Ureter (tissue), 1 donor: ENCODE data around the gene PITX2. TPM values are rescaled to one million over a fixed set of nuclear protein-coding genes. Genes with fewer than 3 reads are reported as not detected.

Source experiments
- DNase-seq: peaks from one replicate; pipeline ENCODE4 v3.0.0-alpha.2; 2020; ENCODE audit warnings: low spot score
- total RNA-seq: library from RNA; stranded (reverse); gene quantifications from one replicate; pipeline ENCODE4 v1.2.4, GENCODE V29; 2023
- donor health status: DM: yes; HTN: yes; CAD: no.

Gene PITX2
- total RNA-seq, 1 donor from 2014 or later, result not detected

DNA sequence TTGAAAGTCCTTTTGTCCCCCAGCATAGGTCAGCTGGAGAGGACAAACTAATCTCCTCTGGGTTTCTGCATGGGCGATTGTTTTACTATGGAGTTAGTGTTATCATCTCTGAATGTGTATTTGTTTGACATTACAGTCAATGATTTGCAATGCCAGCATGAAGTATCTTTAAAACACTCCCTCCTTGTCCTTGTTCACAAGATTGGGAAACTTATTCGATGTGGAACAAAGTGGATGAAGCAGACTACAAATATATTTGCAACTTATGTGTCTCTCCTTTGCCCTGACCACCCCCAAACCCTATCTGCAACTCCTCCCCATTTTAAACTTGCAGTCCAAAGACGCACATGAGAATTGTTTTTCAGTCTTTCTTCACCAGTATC lies 1.5 kb upstream of the PITX2 start:
- DNase-seq, result no peak

DNA sequence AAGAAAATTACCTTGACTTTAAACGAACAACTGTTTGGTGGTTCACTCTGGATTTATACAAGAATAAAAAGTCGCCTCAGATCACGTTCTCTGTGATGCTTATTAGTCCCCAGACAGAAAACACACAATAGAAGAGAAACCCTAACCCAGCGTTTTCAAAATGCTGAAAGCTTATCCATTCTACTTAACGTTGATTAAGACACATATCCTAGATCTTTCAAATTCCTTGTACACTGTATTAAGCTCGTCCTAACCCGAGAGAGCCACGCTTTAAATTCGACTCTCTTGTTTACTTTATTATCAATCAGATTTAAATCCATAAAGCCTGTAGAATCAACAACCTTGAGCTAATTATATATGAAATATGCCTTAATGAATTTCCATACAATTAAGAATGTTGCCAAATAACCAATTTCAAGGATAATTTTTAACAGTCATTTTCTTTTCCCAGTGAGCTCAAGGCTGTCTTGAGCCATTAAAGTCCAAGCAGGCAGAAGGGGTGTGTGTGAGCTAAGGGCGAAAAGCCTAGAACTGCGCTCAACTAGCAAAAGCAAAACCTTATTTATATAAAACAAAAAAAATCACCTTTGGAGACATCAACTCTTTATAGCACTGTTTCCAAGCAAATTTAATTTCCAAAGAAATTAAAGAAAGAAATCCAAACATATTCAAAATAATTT lies 981 bp upstream of the PITX2 start:
- no peak for DNase-seq

DNA sequence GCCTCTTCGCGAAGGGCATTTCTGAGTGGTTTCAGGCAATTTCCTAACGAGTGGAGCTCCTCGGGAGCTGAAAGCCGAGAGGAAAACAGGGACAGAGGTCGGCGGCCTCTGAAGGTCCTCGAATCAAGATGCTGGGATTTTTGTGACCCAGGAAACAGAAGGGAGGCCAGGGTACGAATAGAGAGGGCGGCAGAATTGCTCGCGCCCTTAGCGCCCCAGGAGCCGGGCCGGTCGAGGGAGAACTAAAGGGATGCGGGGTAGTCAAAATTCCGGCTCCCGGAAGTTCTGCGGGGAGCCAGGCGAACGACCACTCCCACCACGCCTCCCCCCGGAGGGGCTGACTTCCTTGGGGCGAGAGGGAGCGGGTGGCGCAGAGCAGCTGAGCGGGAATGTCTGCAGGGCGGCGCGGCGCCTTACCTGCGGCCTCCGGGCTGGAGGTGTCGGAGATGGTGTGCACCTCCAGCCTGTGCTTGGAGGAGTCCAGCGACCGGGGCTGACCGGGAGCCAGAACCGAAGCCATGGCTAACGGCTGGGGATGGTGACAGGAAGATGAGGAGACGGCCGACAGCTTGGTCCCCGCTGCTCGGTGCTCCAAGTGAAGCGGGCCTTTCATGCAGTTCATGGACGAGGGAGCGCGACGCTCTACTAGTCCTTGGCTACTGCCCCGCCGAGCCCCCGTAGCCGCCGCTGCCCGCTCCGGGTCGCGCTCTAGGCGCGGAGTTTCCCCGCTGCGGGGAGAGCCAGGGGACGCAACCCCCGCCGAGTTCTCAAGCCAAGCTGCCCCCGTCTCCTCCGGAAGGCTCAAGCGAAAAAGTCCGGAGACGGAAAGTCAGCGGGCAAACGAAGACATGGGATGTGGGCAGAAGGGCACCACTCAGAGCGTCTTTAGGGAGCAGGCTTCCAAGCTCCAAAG lies 782 bp downstream of the PITX2 start:
- DNase-seq, result no peak

DNA sequence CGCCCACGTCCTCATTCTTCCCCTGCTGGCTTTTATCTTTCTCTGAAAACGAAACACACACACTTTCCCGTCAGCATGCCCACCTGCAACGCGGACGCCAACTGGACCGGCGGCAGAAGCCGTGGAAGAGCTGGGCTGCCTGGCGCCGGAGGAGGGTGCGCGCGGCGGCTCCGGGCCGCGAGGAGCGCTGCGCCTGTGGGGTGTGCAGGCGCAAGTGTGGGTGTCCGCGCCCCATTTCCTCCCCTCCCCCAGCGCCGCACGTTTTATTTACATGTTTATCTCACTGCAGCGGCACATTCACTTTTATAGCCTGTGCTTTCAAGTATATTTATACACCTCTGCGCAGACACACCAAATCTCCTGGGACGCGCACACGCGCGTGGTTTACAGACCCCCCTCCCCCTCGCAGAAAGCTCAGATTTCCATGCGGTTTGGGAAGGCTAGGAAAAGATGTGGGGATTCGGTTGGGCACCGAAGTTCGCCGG lies 1.5 kb downstream of the PITX2 start:
- DNase-seq, result no peak

DNA sequence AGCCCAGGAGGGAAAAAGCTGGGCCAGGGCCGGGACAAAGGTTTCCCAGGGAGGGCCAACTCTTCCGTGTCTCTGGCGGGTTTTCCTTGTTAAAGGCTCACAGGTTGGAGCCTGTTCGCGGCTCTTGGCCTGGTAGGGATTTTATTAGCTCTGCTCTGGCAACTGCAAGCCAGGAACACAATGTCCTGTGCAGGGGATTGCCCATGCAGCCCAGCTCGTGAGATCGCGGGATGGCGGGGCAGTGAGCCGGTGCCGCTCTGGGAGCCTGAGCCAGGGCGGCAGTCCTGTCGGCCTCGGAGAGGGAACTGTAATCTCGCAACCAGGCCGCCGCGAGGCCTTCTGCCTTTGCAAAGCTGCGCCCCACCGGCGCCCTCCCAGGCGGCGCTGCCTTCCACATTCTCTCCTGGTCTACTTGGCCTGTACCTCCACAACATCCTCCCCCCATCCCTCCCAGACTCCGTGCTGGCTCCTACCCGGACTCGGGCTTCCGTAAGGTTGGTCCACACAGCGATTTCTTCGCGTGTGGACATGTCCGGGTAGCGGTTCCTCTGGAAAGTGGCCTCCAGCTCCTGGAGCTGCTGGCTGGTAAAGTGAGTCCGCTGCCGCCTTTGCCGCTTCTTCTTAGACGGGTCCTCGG lies 2.1 kb downstream of the PITX2 start:
- no peak for DNase-seq

DNA sequence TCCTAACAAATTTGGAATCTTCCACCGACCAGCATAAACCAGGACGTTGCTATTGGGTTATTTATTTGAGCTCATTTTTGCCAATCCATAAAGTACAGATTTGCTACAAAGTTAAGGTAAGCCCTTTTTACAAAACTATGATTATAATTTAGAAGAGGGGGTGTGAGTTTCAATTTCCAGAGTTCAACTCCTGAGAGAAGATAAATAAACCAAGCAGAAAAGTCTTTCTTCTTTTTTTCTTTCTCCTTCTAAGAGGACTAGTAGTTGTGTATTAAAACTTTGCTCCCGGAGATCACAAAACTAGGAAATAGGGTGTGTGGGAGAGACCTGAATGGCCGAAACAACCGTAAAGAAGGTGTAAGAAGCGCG lies 2.6 kb downstream of the PITX2 start:
- DNase-seq, result no peak

DNA sequence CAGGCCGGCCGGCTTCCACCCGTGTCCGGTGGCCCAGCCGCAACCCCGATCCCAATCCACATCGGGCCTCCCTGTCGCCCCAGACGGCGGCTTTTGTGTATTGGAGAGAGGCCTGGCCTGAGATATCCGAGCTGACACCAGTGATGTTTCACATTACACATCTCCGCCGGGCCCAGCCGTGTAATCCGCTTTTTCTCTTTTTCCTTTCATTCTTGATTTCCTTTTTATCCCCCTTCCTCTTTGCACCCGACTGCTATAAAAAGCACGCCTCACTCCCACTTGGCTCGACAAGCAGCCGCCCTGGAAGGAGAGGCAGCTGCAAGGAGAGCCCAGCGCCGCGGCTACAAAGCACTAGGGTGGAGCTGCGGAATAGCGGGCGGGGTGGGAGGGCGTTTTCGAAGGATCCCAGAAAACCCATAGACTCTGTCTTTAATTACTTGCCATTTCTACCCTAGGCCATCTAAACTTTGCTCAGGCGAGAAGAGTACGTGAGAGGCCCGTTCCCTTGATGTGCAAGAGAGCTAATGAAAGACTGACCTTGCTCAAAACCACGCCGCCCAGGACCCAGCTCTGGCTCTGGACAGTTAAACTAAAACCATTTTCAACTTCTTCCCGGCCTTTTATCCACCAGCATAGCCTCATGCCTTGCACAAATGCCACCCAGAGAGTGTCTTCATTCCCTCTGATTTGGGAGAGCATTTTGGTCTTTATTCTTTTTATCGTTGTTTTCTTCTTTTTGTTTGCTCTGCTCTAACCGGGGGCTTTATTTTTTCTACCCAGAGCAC lies 3.2 kb downstream of the PITX2 start:
- no peak for DNase-seq

DNA sequence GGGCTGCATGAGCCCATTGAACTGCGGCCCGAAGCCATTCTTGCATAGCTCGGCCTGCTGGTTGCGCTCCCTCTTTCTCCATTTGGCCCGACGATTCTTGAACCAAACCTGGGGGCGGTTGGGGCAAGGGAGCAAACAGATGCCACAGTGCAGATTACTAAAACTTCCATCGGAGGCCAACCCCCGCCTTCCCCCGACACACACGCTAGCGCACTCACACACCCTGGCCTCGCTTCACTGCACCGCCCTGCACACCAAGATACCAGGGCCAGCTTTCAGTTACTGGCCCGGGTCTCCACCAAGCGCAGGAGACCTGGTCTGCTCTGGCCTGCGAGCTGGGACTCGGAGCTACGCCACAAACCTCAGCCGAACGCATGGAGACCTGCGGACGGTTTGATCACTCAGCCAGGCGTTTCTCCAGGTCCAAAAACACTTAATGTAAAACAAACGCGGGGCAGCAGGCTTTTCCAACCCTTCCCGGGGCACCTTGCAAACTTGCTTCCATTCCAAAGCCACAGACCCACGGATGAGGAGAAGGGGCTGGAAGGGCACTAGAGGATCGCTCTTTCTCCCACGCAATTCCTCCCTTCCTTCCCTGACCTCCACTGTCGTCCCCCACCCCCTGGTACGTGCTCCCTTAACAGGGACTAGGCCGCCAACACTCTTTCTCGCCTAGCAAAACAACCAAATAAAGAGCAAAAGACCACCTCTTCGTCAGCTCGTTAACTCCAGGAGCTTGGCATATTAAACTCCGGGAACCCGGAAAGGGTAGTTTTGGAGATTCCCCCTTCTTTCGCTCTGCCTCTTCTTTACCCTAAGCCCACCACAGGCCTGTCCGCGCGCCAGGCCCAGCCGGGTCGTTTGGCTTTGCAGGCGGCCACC lies 4.1 kb downstream of the PITX2 start:
- no peak for DNase-seq

DNA sequence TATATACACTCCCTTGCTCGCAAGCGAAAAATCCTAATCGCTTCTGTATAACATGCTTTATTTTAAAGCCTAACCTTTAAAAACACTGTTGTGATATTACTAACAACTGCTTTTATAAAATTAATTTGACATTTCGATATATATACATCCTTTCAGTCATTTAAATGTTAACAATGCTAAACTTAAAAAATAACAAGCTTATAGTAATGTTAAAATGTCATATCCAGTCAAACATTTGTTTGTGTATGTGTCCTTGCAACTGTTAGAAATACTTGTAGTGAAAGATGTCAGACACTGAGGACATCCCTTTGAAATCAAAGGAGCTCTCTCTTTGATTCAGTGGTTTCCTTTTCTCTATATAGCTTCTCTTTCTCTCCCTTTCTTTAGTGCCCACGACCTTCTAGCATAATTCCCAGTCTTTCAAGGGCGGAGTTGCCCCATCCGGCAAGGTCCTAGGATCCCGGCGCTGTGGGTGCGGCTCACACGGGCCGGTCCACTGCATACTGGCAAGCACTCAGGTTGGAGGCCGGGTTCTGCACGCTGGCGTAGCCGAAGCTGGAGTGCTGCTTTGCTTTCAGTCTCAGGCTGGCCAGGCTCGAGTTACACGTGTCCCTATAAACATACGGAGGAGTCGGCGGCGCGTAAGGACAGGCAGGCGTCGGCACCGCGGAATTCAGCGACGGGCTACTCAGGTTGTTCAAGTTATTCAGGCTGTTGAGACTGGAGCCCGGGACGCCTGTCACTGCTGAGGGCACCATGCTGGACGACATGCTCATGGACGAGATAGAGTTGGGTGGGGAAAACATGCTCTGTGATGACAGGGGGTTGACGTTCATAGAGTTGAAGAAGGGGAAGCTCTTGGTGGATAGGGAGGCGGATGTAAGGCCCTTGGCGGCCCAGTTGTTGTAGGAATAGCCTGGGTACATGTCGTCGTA lies 5.0 kb downstream of the PITX2 start:
- DNase-seq, result no peak

DNA sequence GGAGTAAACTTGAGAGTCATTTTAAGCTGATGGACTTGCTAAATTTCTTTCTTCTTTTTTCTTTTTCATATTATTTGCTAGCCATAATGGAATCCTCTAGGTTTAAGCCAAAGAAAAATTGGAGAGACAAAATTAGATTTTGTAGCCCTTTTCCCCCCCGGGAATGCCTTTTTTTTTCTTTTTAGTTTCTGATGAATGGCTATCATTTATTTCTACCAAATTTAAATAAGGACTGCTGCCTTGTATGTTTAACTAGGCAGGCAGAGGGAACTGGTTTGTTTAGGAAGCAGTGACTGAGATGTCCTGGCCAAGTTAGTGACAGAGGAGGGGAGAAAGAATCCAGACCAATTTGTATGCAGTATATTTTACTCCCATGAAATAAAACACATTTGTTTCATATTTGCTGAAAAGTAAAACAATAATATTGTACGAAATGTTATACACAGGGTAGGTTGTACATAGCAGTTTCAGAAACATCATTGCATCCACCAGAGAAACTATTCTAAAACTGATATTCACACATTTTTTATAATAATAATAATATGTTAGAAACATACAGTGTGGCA lies 5.7 kb downstream of the PITX2 start:
- no peak for DNase-seq

DNA sequence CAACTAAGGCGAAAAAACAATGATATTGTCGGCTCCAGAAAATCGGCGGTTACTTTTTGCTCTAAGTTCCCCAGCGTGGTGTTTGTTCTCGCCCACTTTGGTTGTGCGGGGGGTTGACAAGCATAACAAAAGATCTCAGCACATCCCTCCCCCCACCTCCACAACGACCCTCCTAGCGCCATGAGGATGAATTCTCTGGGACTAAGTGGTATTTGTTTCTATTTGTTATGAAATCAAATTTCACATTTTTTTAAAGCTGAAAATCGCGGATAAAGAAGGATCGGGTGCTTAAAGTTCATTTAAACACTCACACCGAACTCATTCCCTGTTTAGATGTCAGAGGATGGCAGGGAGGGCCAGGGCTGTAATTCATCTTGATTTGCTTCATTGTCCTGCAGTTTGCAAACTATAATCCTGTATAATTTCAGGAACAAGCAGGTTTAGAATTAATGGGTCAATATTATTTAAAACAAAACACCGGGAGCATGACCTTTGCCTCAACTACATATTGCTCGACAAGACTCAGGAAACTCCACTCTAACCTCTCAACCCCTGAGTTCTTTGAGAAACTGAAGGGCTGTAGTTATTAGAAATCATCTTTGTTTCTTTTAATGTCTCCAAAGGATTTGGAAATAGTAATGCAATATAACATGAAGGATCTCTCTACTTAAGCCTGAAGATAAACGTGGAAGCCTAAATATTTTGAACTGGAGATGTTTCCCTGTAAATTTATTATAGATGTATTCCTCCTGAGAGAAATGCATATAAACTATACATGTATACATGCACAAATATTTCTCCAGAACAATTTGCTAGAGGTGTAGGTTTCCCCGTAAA lies 6.4 kb downstream of the PITX2 start:
- no peak for DNase-seq

DNA sequence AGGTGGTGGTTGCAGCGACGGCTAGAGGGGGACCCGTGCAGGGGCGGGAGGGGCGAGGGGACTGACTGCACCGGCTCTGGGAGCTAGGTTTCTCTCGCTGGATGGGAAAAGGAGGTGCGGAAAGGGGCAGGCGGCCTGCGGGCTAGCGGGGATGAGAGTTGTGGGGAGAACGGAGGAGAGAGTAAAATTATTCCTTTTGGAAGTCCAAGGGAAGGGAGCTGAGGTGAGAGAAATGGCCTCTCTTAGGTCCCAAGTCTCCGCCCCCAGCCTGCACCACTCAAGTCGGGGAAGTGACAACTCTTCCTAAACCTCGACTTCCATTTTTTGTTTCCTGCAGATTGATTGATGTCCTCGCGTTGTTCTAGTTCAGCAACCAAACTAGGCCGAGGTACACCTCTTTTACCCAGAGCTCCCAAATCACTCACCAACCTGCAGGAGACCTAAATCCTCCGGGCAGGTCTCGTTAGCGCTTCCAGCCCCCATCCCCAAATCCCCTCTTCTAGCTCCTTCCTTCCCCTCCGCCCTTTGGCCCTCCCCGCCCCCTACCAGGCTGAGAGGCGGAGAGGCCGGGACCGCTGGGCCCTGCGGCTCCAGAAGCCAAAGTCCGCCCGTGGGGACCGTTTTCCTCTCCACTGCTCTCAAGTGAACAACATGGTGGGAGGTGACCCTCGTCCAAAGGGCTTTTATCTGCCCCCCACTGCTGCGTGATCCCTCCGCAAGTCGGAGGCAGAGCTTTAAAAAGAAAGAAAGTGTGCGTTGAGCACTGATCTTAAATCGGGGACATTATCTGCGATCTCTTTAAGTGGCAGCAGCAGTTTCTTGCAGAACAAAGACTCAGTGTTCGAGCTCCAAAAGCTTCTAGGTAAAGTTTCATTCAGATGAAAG lies 7.3 kb downstream of the PITX2 start:
- DNase-seq, result no peak

DNA sequence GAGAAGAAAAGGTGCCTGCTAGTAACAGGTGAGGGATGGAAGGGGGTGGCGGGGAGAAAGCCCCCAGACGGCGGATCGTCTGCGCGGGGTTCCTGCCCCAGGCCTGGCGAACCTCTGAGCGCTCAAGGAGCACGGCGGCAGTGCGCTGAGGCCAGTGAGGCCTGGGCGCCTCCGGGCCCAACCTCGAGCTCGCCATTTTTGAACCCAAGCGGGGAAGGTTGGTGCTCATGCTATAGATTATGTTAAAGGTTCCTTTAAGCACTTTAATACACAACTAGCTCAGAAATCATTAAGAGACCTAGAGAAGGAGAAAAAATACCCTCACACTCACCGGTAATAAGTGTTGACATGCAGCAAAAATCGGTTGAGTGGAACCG lies 7.9 kb downstream of the PITX2 start:
- DNase-seq, result no peak

DNA sequence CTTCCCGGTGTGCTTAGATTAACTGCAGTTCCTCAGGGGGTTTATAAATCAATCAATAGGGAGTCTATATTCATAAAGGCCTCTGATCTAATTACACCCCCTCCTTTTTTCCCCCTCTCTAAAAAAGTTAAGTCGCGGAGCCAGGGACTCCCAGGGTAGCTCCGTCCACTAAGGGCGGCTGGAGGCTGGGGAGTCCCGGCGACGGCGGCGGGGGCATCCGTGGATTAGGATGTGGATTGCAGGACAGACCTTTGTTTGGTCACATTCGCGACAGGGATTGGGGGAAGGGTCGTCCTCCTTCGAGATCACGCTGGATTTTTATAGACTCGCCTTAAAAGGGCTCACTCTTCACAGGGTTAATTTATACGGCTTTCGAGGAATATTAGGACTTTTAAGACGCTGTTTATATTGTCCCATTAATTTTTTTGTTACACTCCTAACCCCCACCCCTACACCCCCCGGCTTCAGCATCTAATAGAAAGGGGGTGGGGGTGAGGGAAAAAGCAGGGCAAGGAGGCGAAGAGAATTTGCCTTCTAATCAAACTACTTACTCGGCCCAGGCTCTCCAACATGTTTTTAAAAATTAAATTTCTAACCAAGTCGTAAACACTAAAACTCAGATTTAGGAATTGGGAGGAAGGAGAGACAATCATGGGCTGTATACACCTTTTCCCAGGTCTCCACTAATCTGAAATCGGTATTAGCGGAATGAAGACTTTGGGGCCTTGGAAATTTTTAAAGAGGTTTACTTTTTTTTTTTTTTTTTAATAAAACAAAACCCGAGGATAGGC lies 8.5 kb downstream of the PITX2 start:
- DNase-seq, result no peak

DNA sequence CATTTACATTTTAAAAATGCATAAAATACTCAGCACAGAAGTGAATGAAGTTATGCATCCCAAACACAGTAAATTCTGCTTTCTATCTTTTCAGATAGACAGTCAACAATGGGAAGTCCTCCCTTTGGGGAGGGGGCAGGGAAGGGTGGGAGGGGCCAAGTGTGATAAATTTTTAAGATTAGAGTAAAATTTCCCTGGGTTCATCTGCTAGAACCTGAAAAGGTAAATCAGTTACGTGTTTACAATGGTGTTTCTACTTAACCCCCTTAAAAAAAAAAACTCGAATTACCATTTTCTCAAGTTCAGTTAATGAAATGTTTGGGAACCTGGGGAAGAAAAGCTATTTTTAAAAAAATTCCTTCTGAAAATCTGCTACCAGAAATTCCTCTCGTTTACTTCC lies 9.1 kb downstream of the PITX2 start:
- no peak for DNase-seq

DNA sequence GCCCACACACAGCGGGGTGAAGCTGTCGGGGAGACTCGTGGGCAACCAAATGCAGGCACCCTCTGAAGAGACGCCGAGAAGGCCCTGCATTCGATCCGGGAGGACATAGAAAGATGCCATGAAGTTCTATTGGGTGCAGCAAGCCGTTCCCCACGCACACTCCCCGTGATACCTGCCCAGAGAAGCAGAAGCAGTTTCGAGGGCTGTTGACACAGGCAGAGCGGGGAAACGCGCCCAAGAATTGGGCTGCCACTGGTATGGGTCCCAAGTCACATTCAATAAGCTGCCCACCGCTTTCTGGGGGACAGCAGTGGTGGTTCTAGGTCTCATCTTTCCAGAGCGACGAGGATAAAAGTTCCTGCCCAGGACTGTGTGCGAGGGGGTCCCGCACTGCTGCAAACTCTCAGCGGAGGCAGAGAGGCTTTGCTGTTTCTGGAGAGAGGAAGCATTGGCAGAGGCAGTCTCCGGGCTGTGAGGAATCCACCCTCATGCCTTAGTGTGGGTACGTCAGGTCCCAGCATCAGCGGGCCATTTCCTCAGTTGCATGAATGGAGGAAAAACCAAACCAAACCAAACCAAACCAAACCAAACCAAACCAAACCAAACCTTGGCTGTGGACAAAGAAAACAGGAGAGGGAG lies 10.1 kb downstream of the PITX2 start:
- DNase-seq, result no peak
